Loucy (cell line): ENCODE data around the gene CGA.

Source experiments
- H2AFZ ChIP-seq: fragments of 200-600 bp; sonication (generic); 2 replicates; pipeline ENCODE4 v1.6.0; 2016; ENCODE audit warnings: antibody characterized with exemption, mild to moderate bottlenecking, low read length, moderate library complexity
- H3F3A ChIP-seq: fragments of 200-600 bp; 2 replicates; pipeline ENCODE4 v1.6.0; 2016; ENCODE audit warnings: antibody characterized with exemption, low read depth, mild to moderate bottlenecking
- H3K27me3 ChIP-seq: fragments of 200-600 bp; sonication (generic); 2 replicates; pipeline ENCODE4 v1.6.1; 2014; ENCODE audit warnings: low read length, mild to moderate bottlenecking; ENCODE audit not compliant: insufficient read depth, poor library complexity, severe bottlenecking
- H3K36me3 ChIP-seq: fragments of 200-600 bp; sonication (generic); 2 replicates; pipeline ENCODE4 v1.6.1; 2016; ENCODE audit warnings: low read length; ENCODE audit not compliant: insufficient read depth
- H3K4me1 ChIP-seq: fragments of 200-600 bp; sonication (generic); 2 replicates; pipeline ENCODE4 v1.5.1; 2014; ENCODE audit warnings: low read length, mild to moderate bottlenecking; ENCODE audit not compliant: insufficient read depth, poor library complexity, severe bottlenecking
- H3K4me2 ChIP-seq: fragments of 200-600 bp; sonication (generic); 2 replicates; pipeline ENCODE4 v1.6.0; 2014; ENCODE audit warnings: antibody characterized with exemption, low read length, low read depth, mild to moderate bottlenecking; ENCODE audit not compliant: poor library complexity, severe bottlenecking
- H3K4me3 ChIP-seq: fragments of 200-600 bp; sonication (generic); 2 replicates; pipeline ENCODE4 v1.5.1; 2014; ENCODE audit warnings: low read length, mild to moderate bottlenecking, mixed read lengths; ENCODE audit not compliant: poor library complexity, severe bottlenecking
- H3K79me2 ChIP-seq: fragments of 200-600 bp; sonication (generic); 2 replicates; pipeline ENCODE4 v1.6.1; 2014; ENCODE audit warnings: low read length; ENCODE audit not compliant: insufficient read depth
- H3K9ac ChIP-seq: fragments of 200-600 bp; sonication (generic); 2 replicates; pipeline ENCODE4 v1.6.0; 2014; ENCODE audit warnings: mild to moderate bottlenecking, low read depth, low read length, moderate library complexity; ENCODE audit not compliant: poor library complexity, severe bottlenecking
- H3K9me2 ChIP-seq: fragments of 200-600 bp; sonication (generic); replicated peaks from 2 replicates; pipeline ENCODE4 v1.6.1; 2016; ENCODE audit warnings: low read depth, low read length, mixed read lengths
- H3K9me3 ChIP-seq: fragments of 200-600 bp; sonication (generic); 2 replicates; pipeline ENCODE4 v1.6.1; 2014; ENCODE audit warnings: mild to moderate bottlenecking, antibody characterized with exemption, low read length, low read depth; ENCODE audit not compliant: insufficient read depth
- H4K20me1 ChIP-seq: fragments of 200-600 bp; sonication (generic); 2 replicates; pipeline ENCODE4 v1.6.0; 2014; ENCODE audit warnings: antibody characterized with exemption, low read length, mild to moderate bottlenecking; ENCODE audit not compliant: insufficient read depth, poor library complexity, severe bottlenecking
- EZH2phosphoT487 ChIP-seq: fragments of 200-600 bp; IDR thresholded peaks from 2 replicates; pipeline ENCODE4 v1.6.1; 2018; ENCODE audit warnings: antibody characterized with exemption, mild to moderate bottlenecking, moderate library complexity, borderline replicate concordance
- TF ChIP-seq, protein P1 (sequence below): fragments of 200-600 bp; sonication (generic); conservative IDR thresholded peaks from 2 replicates; pipeline ENCODE4 v1.5.1; 2014; ENCODE audit warnings: mild to moderate bottlenecking, antibody characterized with exemption, low read length

The CGA gene

GRCh38 chr6:87104667-87105066 lies 9.8 kb upstream of the CGA start:
- Histone ChIP-seq H3F3A (no peaks in the 10 kb centered on the region), H3K9me2 (no peaks in the 10 kb centered on the region), H3K4me2 (no peak overlapping the region), H3K9me3 (no peaks in the 10 kb centered on the region), H3K27me3 (no peaks in the 10 kb centered on the region), H3K9ac (no peak overlapping the region), H3K79me2 (no peaks in the 10 kb centered on the region), H3K36me3 (no peaks in the 10 kb centered on the region), H2AFZ (no peak overlapping the region), H3K4me1 (peaks cover 8% of the 10 kb centered on the region), H3K4me3 (no peak overlapping the region), H4K20me1 (no peaks in the 10 kb centered on the region)
- no peak for TF ChIP-seq EZH2phosphoT487
- TF ChIP-seq, protein P1, sequence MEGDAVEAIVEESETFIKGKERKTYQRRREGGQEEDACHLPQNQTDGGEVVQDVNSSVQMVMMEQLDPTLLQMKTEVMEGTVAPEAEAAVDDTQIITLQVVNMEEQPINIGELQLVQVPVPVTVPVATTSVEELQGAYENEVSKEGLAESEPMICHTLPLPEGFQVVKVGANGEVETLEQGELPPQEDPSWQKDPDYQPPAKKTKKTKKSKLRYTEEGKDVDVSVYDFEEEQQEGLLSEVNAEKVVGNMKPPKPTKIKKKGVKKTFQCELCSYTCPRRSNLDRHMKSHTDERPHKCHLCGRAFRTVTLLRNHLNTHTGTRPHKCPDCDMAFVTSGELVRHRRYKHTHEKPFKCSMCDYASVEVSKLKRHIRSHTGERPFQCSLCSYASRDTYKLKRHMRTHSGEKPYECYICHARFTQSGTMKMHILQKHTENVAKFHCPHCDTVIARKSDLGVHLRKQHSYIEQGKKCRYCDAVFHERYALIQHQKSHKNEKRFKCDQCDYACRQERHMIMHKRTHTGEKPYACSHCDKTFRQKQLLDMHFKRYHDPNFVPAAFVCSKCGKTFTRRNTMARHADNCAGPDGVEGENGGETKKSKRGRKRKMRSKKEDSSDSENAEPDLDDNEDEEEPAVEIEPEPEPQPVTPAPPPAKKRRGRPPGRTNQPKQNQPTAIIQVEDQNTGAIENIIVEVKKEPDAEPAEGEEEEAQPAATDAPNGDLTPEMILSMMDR, result no peak

GRCh38 chr6:87103977-87104601 lies 9.2 kb upstream of the CGA start:
- Histone ChIP-seq H2AFZ (no peak overlapping the region), H3F3A (no peaks in the 10 kb centered on the region), H3K27me3 (no peaks in the 10 kb centered on the region)

GRCh38 chr6:87102151-87102621 lies 7.3 kb upstream of the CGA start:
- H3K79me2 ChIP-seq, result no peaks in the 10 kb centered on the region
- no peaks in the 10 kb centered on the region for H3F3A ChIP-seq
- no peaks in the 10 kb centered on the region for H3K36me3 ChIP-seq
- peak overlapping the region; percentile 64 for H2AFZ ChIP-seq
- H4K20me1 ChIP-seq, result no peaks in the 10 kb centered on the region
- H3K9ac ChIP-seq, result no peak overlapping the region
- H3K4me1 ChIP-seq, result peaks cover 8% of the 10 kb centered on the region
- H3K4me3 ChIP-seq, result no peak overlapping the region
- H3K4me2 ChIP-seq, result no peak overlapping the region
- no peaks in the 10 kb centered on the region for H3K9me2 ChIP-seq
- TF ChIP-seq, protein P1, result no peak
- TF ChIP-seq EZH2phosphoT487, result no peak
- H3K9me3 ChIP-seq, result no peaks in the 10 kb centered on the region
- no peaks in the 10 kb centered on the region for H3K27me3 ChIP-seq

More at GRCh38 chr6:87103977-87104601, 9.2 kb upstream of the CGA start:
- Histone ChIP-seq H3K4me1 (peaks cover 8% of the 10 kb centered on the region), H3K4me2 (no peak overlapping the region), H3K9me2 (no peaks in the 10 kb centered on the region), H4K20me1 (no peaks in the 10 kb centered on the region), H3K4me3 (no peak overlapping the region), H3K9ac (no peak overlapping the region), H3K36me3 (no peaks in the 10 kb centered on the region), H3K9me3 (no peaks in the 10 kb centered on the region), H3K79me2 (no peaks in the 10 kb centered on the region)
- TF ChIP-seq, protein P1, result no peak
- TF ChIP-seq EZH2phosphoT487, result no peak
